CD4-positive, alpha-beta T cell (primary cell): Measurements from ENCODE around the gene ASB5. TPM values are rescaled to one million over a fixed set of nuclear protein-coding genes. Genes with fewer than 3 reads are reported as not detected.

Source experiments
- ATAC-seq: fragments of 200-7000 bp; cut with Tn5 transposase; one replicate; pipeline ENCODE4 v1.10.0; 2022; ENCODE audit warnings: mild to moderate bottlenecking; ENCODE audit not compliant: poor library complexity
- CTCF ChIA-PET: fragments of 350-600 bp; sonication (Branson Sonifier 250); formaldehyde crosslinking; loops from one replicate; lab custom pipeline; 2021; ENCODE audit warnings: antibody characterized with exemption, inconsistent platforms; lab: Charles Lee
- POLR2A ChIA-PET: fragments of 350-600 bp; sonication (Branson Sonifier 250); formaldehyde crosslinking; loops from one replicate; lab custom pipeline; 2021; ENCODE audit warnings: antibody characterized with exemption, inconsistent platforms; lab: Charles Lee
- DNase-seq, 14 experiments: peaks; one replicate each; pipeline ENCODE4 v3.0.0-alpha.2; 2013 to 2020; ENCODE audit warnings: mixed read lengths in 2 of 14
- H3K27ac ChIP-seq, 2 donors: one replicate each; pipeline versions ENCODE4 v1.5.1 to v1.7.0; 2013; ENCODE audit warnings: low read length in 2 of 2, low read depth in 1 of 2, mild to moderate bottlenecking in 1 of 2
- H3K27me3 ChIP-seq, 2 experiments: 1 replicate in 1 of 2; 2 replicates in 1 of 2; pipeline versions ENCODE4 v1.6.1 to v1.7.0; 2013; ENCODE audit warnings: low read length in 2 of 2, control low read depth in 1 of 2, mild to moderate bottlenecking in 1 of 2, moderate library complexity in 1 of 2; ENCODE audit not compliant: insufficient read depth in 2 of 2, control insufficient read depth in 1 of 2
- H3K36me3 ChIP-seq: one replicate; pipeline ENCODE4 v1.6.1; 2013; ENCODE audit warnings: low read length, control low read depth; ENCODE audit not compliant: insufficient read depth
- H3K4me1 ChIP-seq: one replicate; pipeline ENCODE4 v1.6.1; 2013; ENCODE audit warnings: low read length, control low read depth; ENCODE audit not compliant: insufficient read depth
- H3K4me3 ChIP-seq: one replicate; pipeline ENCODE4 v1.5.1; 2013; ENCODE audit warnings: mild to moderate bottlenecking, low read length, moderate library complexity
- H3K9me3 ChIP-seq, 2 experiments: 1 replicate in 1 of 2; 2 replicates in 1 of 2; pipeline versions ENCODE4 v1.6.1 to v1.7.0; 2013; ENCODE audit warnings: low read length in 2 of 2, mild to moderate bottlenecking in 2 of 2, control low read depth in 1 of 2, moderate library complexity in 1 of 2; ENCODE audit not compliant: control insufficient read depth in 1 of 2, insufficient read depth in 1 of 2
- H3K27ac Mint-ChIP-seq: one replicate; pipeline ENCODE4 v1.8.0; 2020; ENCODE audit warnings: mixed read lengths
- H3K27me3 Mint-ChIP-seq: one replicate; pipeline ENCODE4 v1.8.0; 2021; ENCODE audit warnings: mixed read lengths
- H3K36me3 Mint-ChIP-seq: one replicate; pipeline ENCODE4 v1.8.0; 2021; ENCODE audit warnings: low read depth, mixed read lengths
- H3K4me1 Mint-ChIP-seq: one replicate; pipeline ENCODE4 v1.8.0; 2021; ENCODE audit warnings: low read depth, mixed read lengths
- H3K4me3 Mint-ChIP-seq: one replicate; pipeline ENCODE4 v1.8.0; 2020; ENCODE audit warnings: mild to moderate bottlenecking, mixed read lengths
- H3K9me3 Mint-ChIP-seq: one replicate; pipeline ENCODE4 v1.8.0; 2020; ENCODE audit warnings: mixed read lengths
- CTCF ChIP-seq: fragments of 200-600 bp; IDR thresholded peaks from one replicate; pipeline ENCODE4 v1.8.0; 2022; ENCODE audit warnings: antibody characterized with exemption, mild to moderate bottlenecking
- intact Hi-C, 2 experiments: fragments of 100-400 bp; cut with DNase I in 1 of 2; cut with micrococcal nuclease in 1 of 2; formaldehyde crosslinking; loops; one replicate each; pipeline versions ENCODE4 v1.15.1 to v1.9.0; 2023 to 2025; cut with DNase I, micrococcal nuclease
- total RNA-seq, 174 experiments: library from RNA in 2 of 174; stranded (reverse) in 2 of 174; gene quantifications; one replicate each; pipeline ENCODE4 v1.2.3 and lab custom pipeline; 2021 to 2026

Gene ASB5
- total RNA-seq, 2 experiments from 2014 or later, result not detected

- CTCF ChIA-PET, result no interaction called here
- TF ChIP-seq CTCF, result no peak
These were observed 81.4 kb downstream of the ASB5 start for GRCh38 chr4:176187624-176188023.

GRCh38 chr4:176186671-176187395, 82.2 kb downstream of the ASB5 start:
- Mint-ChIP-seq H3K4me3 (no peak overlapping the region), H3K36me3 (no peaks in the 10 kb centered on the region), H3K27me3 (peaks cover 66% of the 10 kb centered on the region), H3K9me3 (no peaks in the 10 kb centered on the region), H3K27ac (no peak overlapping the region), H3K4me1 (no peaks in the 10 kb centered on the region)
- ATAC-seq (no peak), DNase-seq (no peak)
- no peaks in the 10 kb centered on the region for H3K36me3 ChIP-seq
- H3K9me3 ChIP-seq, result no peaks in the 10 kb centered on the region
- no peaks in the 10 kb centered on the region for H3K27me3 ChIP-seq
- CTCF ChIA-PET, result no interaction called here
- TF ChIP-seq CTCF, result no peak
- POLR2A ChIA-PET, result no interaction called here
- no peak overlapping the region for H3K4me3 ChIP-seq
- H3K27ac ChIP-seq, result no peak overlapping the region
- intact Hi-C loops, result no loop called here
- H3K4me1 ChIP-seq, result no peaks in the 10 kb centered on the region

More at GRCh38 chr4:176187624-176188023, 81.4 kb downstream of the ASB5 start:
- Histone ChIP-seq H3K4me1 (no peaks in the 10 kb centered on the region), H3K9me3 (no peaks in the 10 kb centered on the region), H3K27ac (no peak overlapping the region), H3K4me3 (no peak overlapping the region), H3K36me3 (no peaks in the 10 kb centered on the region), H3K27me3 (peaks cover 0 to 7% of the 10 kb centered on the region in 2 experiments)
- no peak for DNase-seq
- POLR2A ChIA-PET, result no interaction called here
- no peaks in the 10 kb centered on the region for H3K36me3 Mint-ChIP-seq
- peaks cover 73% of the 10 kb centered on the region for H3K27me3 Mint-ChIP-seq
- intact Hi-C loops, result no loop called here
- ATAC-seq, result no peak
- no peaks in the 10 kb centered on the region for H3K9me3 Mint-ChIP-seq
- no peak overlapping the region for H3K4me3 Mint-ChIP-seq
- no peak overlapping the region for H3K27ac Mint-ChIP-seq
- H3K4me1 Mint-ChIP-seq, result no peaks in the 10 kb centered on the region

- DNase-seq, result no peak
- H3K27ac Mint-ChIP-seq, result no peak overlapping the region
- Histone ChIP-seq H3K4me3 (no peak overlapping the region), H3K27ac (no peak overlapping the region), H3K9me3 (no peaks in the 10 kb centered on the region), H3K4me1 (no peaks in the 10 kb centered on the region), H3K36me3 (no peaks in the 10 kb centered on the region), H3K27me3 (no peaks in the 10 kb centered on the region)
- intact Hi-C loops, result no loop called here
- no peak for TF ChIP-seq CTCF
- H3K27me3 Mint-ChIP-seq, result peaks cover 58% of the 10 kb centered on the region
- no peaks in the 10 kb centered on the region for H3K9me3 Mint-ChIP-seq
- ChIA-PET CTCF (no interaction called here), POLR2A (no interaction called here)
- no peak overlapping the region for H3K4me3 Mint-ChIP-seq
- H3K36me3 Mint-ChIP-seq, result no peaks in the 10 kb centered on the region
- no peaks in the 10 kb centered on the region for H3K4me1 Mint-ChIP-seq
- no peak for ATAC-seq
These were observed 83.0 kb downstream of the ASB5 start for GRCh38 chr4:176186067-176186466.
